Trophoblast cell (in vitro differentiated cells and primary cell): ENCODE measurements around the gene VPS25.

ENCODE experiments used
- DNase-seq, 2 donors: peaks; one replicate each; pipeline ENCODE4 v3.0.0-alpha.2; 2016
- H2AFZ ChIP-seq: 2 replicates; pipeline ENCODE4 v1.6.1; 2013; ENCODE audit warnings: low read length, moderate library complexity, mild to moderate bottlenecking; ENCODE audit not compliant: insufficient read depth, poor library complexity
- H2AK5ac ChIP-seq: 2 replicates; pipeline ENCODE4 v1.6.1; 2013; ENCODE audit warnings: mild to moderate bottlenecking, low read length
- H2BK120ac ChIP-seq: 2 replicates; pipeline ENCODE4 v1.6.1; 2013; ENCODE audit warnings: low read length, mild to moderate bottlenecking, moderate library complexity; ENCODE audit not compliant: insufficient read depth, poor library complexity
- H2BK12ac ChIP-seq: 2 replicates; pipeline ENCODE4 v1.6.1; 2013; ENCODE audit warnings: mild to moderate bottlenecking, low read length, moderate library complexity
- H2BK5ac ChIP-seq: 2 replicates; pipeline ENCODE4 v1.6.1; 2013; ENCODE audit warnings: low read length, low read depth, moderate library complexity, mild to moderate bottlenecking; ENCODE audit not compliant: poor library complexity
- H3K14ac ChIP-seq: 2 replicates; pipeline ENCODE4 v1.6.1; 2013; ENCODE audit warnings: mild to moderate bottlenecking, low read length
- H3K18ac ChIP-seq: 2 replicates; pipeline ENCODE4 v1.6.1; 2013; ENCODE audit warnings: mild to moderate bottlenecking, low read length
- H3K23ac ChIP-seq: 2 replicates; pipeline ENCODE4 v1.6.1; 2013; ENCODE audit warnings: low read length
- H3K27ac ChIP-seq: 2 replicates; pipeline ENCODE4 v1.5.1; 2013; ENCODE audit warnings: low read depth, mild to moderate bottlenecking, inconsistent platforms, low read length, moderate library complexity
- H3K27me3 ChIP-seq: 2 replicates; pipeline ENCODE4 v1.6.1; 2013; ENCODE audit warnings: inconsistent platforms, mild to moderate bottlenecking, low read length, moderate library complexity; ENCODE audit not compliant: insufficient read depth
- H3K36me3 ChIP-seq, 2 experiments: 1 replicate in 1 of 2; 2 replicates in 1 of 2; pipeline ENCODE4 v1.6.1; 2013; ENCODE audit warnings: low read length in 2 of 2, mild to moderate bottlenecking in 2 of 2, moderate library complexity in 1 of 2; ENCODE audit not compliant: insufficient read depth in 2 of 2, control insufficient read depth in 1 of 2
- H3K4ac ChIP-seq: 2 replicates; pipeline ENCODE4 v1.6.1; 2013; ENCODE audit warnings: low read depth, mild to moderate bottlenecking, low read length, moderate library complexity
- H3K4me1 ChIP-seq, 2 experiments: 1 replicate in 1 of 2; 2 replicates in 1 of 2; pipeline ENCODE4 v1.6.1; 2013; ENCODE audit warnings: low read length in 2 of 2, mild to moderate bottlenecking in 2 of 2, moderate library complexity in 1 of 2; ENCODE audit not compliant: insufficient read depth in 2 of 2, control insufficient read depth in 1 of 2
- H3K4me2 ChIP-seq: 2 replicates; pipeline ENCODE4 v1.6.1; 2013; ENCODE audit warnings: inconsistent platforms, mild to moderate bottlenecking, low read length, moderate library complexity
- H3K4me3 ChIP-seq: 2 replicates; pipeline ENCODE4 v1.5.1; 2013; ENCODE audit warnings: mild to moderate bottlenecking, low read depth, low read length, inconsistent platforms
- H3K79me1 ChIP-seq: one replicate; pipeline ENCODE4 v1.6.1; 2013; ENCODE audit warnings: low read length
- H3K79me2 ChIP-seq: 2 replicates; pipeline ENCODE4 v1.6.1; 2013; ENCODE audit warnings: low read length, mild to moderate bottlenecking; ENCODE audit not compliant: control insufficient read depth, insufficient read depth, poor library complexity
- H3K9ac ChIP-seq: 2 replicates; pipeline ENCODE4 v1.6.1; 2013; ENCODE audit warnings: mild to moderate bottlenecking, low read length
- H3K9me3 ChIP-seq: 2 replicates; pipeline ENCODE4 v1.6.1; 2013; ENCODE audit warnings: low read depth, mild to moderate bottlenecking, control low read depth, inconsistent platforms, low read length; ENCODE audit not compliant: insufficient read depth
- H4K12ac ChIP-seq: 2 replicates; pipeline ENCODE4 v1.6.1; 2013; ENCODE audit warnings: low read depth, mild to moderate bottlenecking, low read length, moderate library complexity
- H4K8ac ChIP-seq: 2 replicates; pipeline ENCODE4 v1.6.1; 2013; ENCODE audit warnings: low read depth, mild to moderate bottlenecking, low read length, moderate library complexity
- H4K91ac ChIP-seq: one replicate; pipeline ENCODE4 v1.6.1; 2013; ENCODE audit warnings: low read depth, mild to moderate bottlenecking, low read length, moderate library complexity
- WGBS: extraction: QIAGEN DNeasy Blood & Tissue Kit; methylation state at CpG from one replicate; pipeline ENCODE4 v1.1.7; 2013; ENCODE audit warnings: missing lambda C conversion rate; ENCODE audit not compliant: insufficient read length, insufficient coverage; ENCODE audit errors: extremely low coverage; 5-methylcytosine and 5-hydroxymethylcytosine counted together

VPS25 gene

DNA sequence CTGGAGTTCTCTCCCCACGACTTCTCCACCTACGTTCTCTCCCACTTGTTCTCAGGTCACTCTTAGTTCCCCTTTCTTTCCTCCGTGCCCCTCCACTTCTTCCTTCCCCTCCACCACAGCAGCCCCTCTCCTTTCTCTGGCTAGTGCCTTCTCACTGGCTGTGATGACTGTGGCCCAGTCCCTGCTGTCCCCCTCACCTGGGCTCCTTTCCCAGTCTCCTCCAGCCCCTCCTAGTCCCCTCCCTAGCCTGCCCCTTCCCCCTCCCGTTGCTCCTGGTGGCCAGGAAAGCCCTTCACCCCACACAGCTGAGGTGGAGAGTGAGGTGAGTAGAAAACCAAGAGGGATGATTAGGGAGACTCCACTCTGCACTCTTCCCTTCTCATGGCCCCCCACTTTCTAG lies 21.8 kb downstream of the VPS25 start:
- H3K4me2 ChIP-seq, result no peak overlapping the region
- no peak overlapping the region for H3K27ac ChIP-seq
- H2BK5ac ChIP-seq, result no peak overlapping the region
- no peaks in the 10 kb centered on the region for H3K27me3 ChIP-seq
- peaks cover 9 to 10% of the 10 kb centered on the region in 2 experiments for H3K36me3 ChIP-seq
- no peak overlapping the region for H4K8ac ChIP-seq
- H2AK5ac ChIP-seq, result no peak overlapping the region
- H4K12ac ChIP-seq, result no peak overlapping the region
- no peak overlapping the region for H2BK120ac ChIP-seq
- H3K4ac ChIP-seq, result no peak overlapping the region
- no peak overlapping the region for H3K14ac ChIP-seq
- H2BK12ac ChIP-seq, result no peak overlapping the region
- WGBS, result no CpG with 5 or more reads among the region's 4 CpGs
- H3K23ac ChIP-seq, result no peak overlapping the region
- DNase-seq, result no peak
- H3K9me3 ChIP-seq, result no peaks in the 10 kb centered on the region
- no peak overlapping the region for H2AFZ ChIP-seq
- no peak overlapping the region for H3K18ac ChIP-seq
- no peak overlapping the region for H4K91ac ChIP-seq
- H3K4me3 ChIP-seq, result no peak overlapping the region
- H3K4me1 ChIP-seq, result peaks cover 4 to 9% of the 10 kb centered on the region in 2 experiments
- H3K79me1 ChIP-seq, result peaks cover 2% of the 10 kb centered on the region
- H3K9ac ChIP-seq, result no peak overlapping the region
- H3K79me2 ChIP-seq, result peaks cover 3% of the 10 kb centered on the region

DNA sequence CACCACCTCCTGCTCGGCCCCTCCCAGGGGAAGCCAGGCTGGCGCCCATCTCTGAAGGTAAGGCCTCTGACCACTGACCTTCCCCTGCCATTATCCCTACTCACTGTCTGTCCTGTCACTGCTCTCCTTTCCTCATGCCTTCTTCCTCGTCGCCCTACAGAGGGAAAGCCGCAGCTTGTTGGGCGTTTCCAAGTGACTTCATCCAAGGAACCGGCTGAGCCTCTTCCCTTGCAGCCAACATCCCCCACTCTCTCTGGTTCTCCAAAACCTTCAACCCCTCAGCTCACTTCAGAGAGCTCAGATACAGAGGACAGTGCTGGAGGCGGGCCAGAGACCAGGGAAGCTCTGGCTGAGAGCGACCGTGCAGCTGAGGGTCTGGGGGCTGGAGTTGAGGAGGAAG lies 22.2 kb downstream of the VPS25 start:
- H2BK12ac ChIP-seq, result no peak overlapping the region
- H3K23ac ChIP-seq, result no peak overlapping the region
- no peaks in the 10 kb centered on the region for H3K27me3 ChIP-seq
- no peak for DNase-seq
- H3K27ac ChIP-seq, result no peak overlapping the region
- no peak overlapping the region for H3K4ac ChIP-seq
- no peak overlapping the region for H2BK5ac ChIP-seq
- WGBS, result no CpG with 5 or more reads among the region's 10 CpGs
- no peak overlapping the region for H2AK5ac ChIP-seq
- H3K14ac ChIP-seq, result no peak overlapping the region
- H4K91ac ChIP-seq, result no peak overlapping the region
- no peaks in the 10 kb centered on the region for H3K9me3 ChIP-seq
- peaks cover 9 to 10% of the 10 kb centered on the region in 2 experiments for H3K36me3 ChIP-seq
- no peak overlapping the region for H2BK120ac ChIP-seq
- H3K79me2 ChIP-seq, result peaks cover 3% of the 10 kb centered on the region
- peaks cover 2% of the 10 kb centered on the region for H3K79me1 ChIP-seq
- no peak overlapping the region for H4K12ac ChIP-seq
- no peak overlapping the region for H3K4me2 ChIP-seq
- no peak overlapping the region for H3K18ac ChIP-seq
- H4K8ac ChIP-seq, result no peak overlapping the region
- peaks cover 4 to 9% of the 10 kb centered on the region in 2 experiments for H3K4me1 ChIP-seq
- no peak overlapping the region for H2AFZ ChIP-seq
- H3K9ac ChIP-seq, result no peak overlapping the region
- no peak overlapping the region for H3K4me3 ChIP-seq

DNA sequence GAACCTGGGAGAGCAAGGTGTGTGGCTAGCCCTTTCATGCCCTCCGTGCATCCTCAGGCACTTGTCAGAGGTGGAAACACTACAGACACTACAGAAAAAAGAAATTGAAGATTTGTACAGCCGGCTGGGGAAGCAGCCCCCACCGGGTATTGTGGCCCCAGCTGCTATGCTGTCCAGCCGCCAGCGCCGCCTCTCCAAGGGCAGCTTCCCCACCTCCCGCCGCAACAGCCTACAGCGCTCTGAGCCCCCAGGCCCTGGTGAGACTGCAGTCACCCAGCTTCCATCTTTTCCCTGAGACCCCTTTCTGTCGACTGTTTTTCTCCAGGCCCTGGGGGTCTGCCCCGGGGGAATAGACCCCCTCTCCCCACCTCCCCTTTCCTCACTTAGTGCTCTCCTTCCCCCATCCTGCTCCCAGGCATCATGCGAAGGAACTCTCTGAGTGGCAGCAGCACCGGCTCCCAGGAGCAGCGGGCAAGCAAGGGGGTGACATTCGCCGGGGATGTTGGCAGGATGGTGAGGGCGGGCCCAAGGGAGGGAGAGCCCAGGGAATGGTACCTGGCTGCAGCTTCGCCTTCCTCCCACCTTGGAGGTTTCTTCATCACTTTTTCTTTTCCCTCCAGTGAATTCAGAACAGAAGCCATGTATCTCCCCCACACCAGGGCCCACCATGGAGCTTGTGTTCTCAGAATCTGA lies 23.0 kb downstream of the VPS25 start:
- H3K79me2 ChIP-seq, result peaks cover 3% of the 10 kb centered on the region
- H3K4me1 ChIP-seq, result peaks cover 4 to 9% of the 10 kb centered on the region in 2 experiments
- no peak overlapping the region for H3K14ac ChIP-seq
- H3K27me3 ChIP-seq, result no peaks in the 10 kb centered on the region
- no peak overlapping the region for H2AK5ac ChIP-seq
- no peak overlapping the region for H3K4me3 ChIP-seq
- no peak overlapping the region for H3K23ac ChIP-seq
- no peak overlapping the region for H4K91ac ChIP-seq
- no peak overlapping the region for H2BK120ac ChIP-seq
- H3K27ac ChIP-seq, result no peak overlapping the region
- no peak overlapping the region for H3K4me2 ChIP-seq
- no peak overlapping the region for H3K9ac ChIP-seq
- WGBS, result no CpG with 5 or more reads among the region's 18 CpGs
- no peak overlapping the region for H2BK5ac ChIP-seq
- no peak overlapping the region for H4K8ac ChIP-seq
- H3K79me1 ChIP-seq, result peaks cover 2% of the 10 kb centered on the region
- H3K4ac ChIP-seq, result no peak overlapping the region
- H3K9me3 ChIP-seq, result no peaks in the 10 kb centered on the region
- H3K18ac ChIP-seq, result no peak overlapping the region
- H2AFZ ChIP-seq, result no peak overlapping the region
- no peak overlapping the region for H4K12ac ChIP-seq
- no peak overlapping the region for H2BK12ac ChIP-seq
- peaks cover 9 to 10% of the 10 kb centered on the region in 2 experiments for H3K36me3 ChIP-seq
- DNase-seq, result no peak

DNA sequence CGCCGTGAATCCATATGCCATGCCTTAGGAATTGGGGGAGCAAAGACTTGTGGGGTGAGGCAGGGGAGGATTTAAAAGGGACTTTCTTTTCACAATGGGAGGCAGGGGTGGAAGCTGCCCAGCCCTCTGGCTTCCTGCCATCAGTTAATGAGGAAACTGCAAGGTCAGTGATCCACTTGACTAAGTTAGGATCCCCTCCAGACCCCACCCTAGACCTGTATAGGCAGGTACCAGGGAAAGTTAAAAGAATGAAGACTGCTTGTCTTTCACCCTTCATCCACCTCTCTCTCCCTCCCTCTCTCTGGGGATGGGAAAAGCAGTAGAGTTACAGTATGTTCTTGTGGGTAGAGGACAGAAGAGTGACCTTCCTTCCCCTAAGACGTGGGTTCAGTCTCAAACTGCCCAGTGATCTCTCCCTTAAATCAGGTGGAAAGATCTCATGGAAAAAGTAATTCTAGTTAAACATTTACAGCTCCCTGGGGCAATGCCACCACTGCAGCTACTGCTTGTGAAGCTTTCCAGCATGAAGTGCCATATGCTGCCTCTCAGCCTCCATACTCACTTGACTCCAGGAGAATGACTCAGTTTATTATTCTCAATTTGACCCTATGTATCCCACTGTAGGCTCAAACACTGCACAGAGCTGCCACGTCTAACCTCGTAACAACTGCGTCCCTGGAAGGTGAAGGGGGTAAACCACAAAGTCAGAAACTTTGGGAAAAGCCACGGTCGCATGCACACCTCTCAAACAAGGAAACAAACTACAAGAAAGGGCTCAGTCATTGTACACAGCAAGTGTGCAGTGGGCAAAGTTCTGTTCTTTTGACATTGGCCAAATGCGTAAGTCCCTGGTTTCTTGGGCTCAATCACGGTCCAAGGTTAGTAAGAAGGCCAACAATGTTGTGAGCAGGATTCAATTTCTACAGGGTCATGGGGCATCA lies 24.1 kb downstream of the VPS25 start:
- Histone ChIP-seq H3K27ac (no peak overlapping the region), H2BK5ac (no peak overlapping the region), H3K9ac (no peak overlapping the region), H3K23ac (no peak overlapping the region), H4K91ac (peak overlapping the region; percentile 20), H3K36me3 (peaks cover 9 to 10% of the 10 kb centered on the region in 2 experiments), H4K12ac (no peak overlapping the region), H2AFZ (no peak overlapping the region), H3K18ac (no peak overlapping the region), H3K79me2 (peaks cover 3% of the 10 kb centered on the region), H3K14ac (no peak overlapping the region), H3K79me1 (peaks cover 2% of the 10 kb centered on the region), H2AK5ac (no peak overlapping the region), H2BK12ac (no peak overlapping the region), H3K4me2 (peak overlapping the region; percentile 57), H3K9me3 (no peaks in the 10 kb centered on the region), H3K4me1 (peaks cover 4 to 9% of the 10 kb centered on the region in 2 experiments), H3K4me3 (peak overlapping the region; percentile 97), H4K8ac (peak overlapping the region; percentile 1), H3K27me3 (no peaks in the 10 kb centered on the region), H2BK120ac (no peak overlapping the region), H3K4ac (no peak overlapping the region)
- no CpG with 5 or more reads among the region's 10 CpGs for WGBS
- no peak for DNase-seq
